ENCODE data around the gene LINS1.
A peak's percentile ranks its signal among the peaks of the same experiment; 100 is the strongest.
"Not testable (repeated sequence)": the region's sequence is repeated elsewhere in the genome, so short reads cannot be mapped to it uniquely, and the experiment has no call there.

Gene LINS1

GRCh38 chr15:100598655-100599054 is 3.3 kb downstream of the LINS1 start:
- no peak for DNase-seq

- DNase-seq, result no peak
Measured at GRCh38 chr15:100597862-100598261, 4.1 kb downstream of the LINS1 start.

GRCh38 chr15:100596792-100597191 is 5.2 kb downstream of the LINS1 start:
- peak; percentile 95 for DNase-seq

- DNase-seq, result no peak
Measured at GRCh38 chr15:100595964-100596363, 6.0 kb downstream of the LINS1 start.

GRCh38 chr15:100593431-100593830 is 8.6 kb downstream of the LINS1 start:
- no peak for DNase-seq

GRCh38 chr15:100592898-100593297 is 9.1 kb downstream of the LINS1 start:
- no peak for DNase-seq

- no peak for DNase-seq
Measured at GRCh38 chr15:100591835-100592234, 10.1 kb downstream of the LINS1 start.

GRCh38 chr15:100591163-100591562 is 10.8 kb downstream of the LINS1 start:
- not testable (repeated sequence) for DNase-seq

- no peak for DNase-seq
Measured at GRCh38 chr15:100588638-100589242, 13.2 kb downstream of the LINS1 start.

- DNase-seq, result no peak
Measured at GRCh38 chr15:100580414-100580813, 21.6 kb downstream of the LINS1 start.

- DNase-seq, result no peak
Measured at GRCh38 chr15:100573526-100573925, 28.5 kb downstream of the LINS1 start.

GRCh38 chr15:100572362-100572983 is 29.5 kb downstream of the LINS1 start:
- DNase-seq, result no peak

- DNase-seq, result no peak
Measured at GRCh38 chr15:100571592-100572167, 30.3 kb downstream of the LINS1 start.

GRCh38 chr15:100570735-100571313 is 31.2 kb downstream of the LINS1 start:
- no peak for DNase-seq

GRCh38 chr15:100570275-100570674 is 31.7 kb downstream of the LINS1 start:
- DNase-seq, result no peak

- no peak for DNase-seq
Measured at GRCh38 chr15:100569391-100569790, 32.6 kb downstream of the LINS1 start.

- no peak for DNase-seq
Measured at GRCh38 chr15:100566850-100567628, 34.9 kb downstream of the LINS1 start.

GRCh38 chr15:100565591-100565990 is 36.4 kb downstream of the LINS1 start:
- DNase-seq, result no peak

- no peak for DNase-seq
Measured at GRCh38 chr15:100560323-100560722, 41.7 kb downstream of the LINS1 start.

- DNase-seq, result no peak
Measured at GRCh38 chr15:100559330-100559729, 42.7 kb downstream of the LINS1 start.

- no peak for DNase-seq
Measured at GRCh38 chr15:100558771-100559254, 43.2 kb downstream of the LINS1 start.

GRCh38 chr15:100553468-100553867 is 48.5 kb downstream of the LINS1 start:
- no peak for DNase-seq

- no peak for DNase-seq
Measured at GRCh38 chr15:100547961-100548360, 54.0 kb downstream of the LINS1 start.

Data from stimulated activated CD4-positive, alpha-beta T cell treated with anti-CD3 and anti-CD28 coated beads, Interleukin-1b, Interleukin-23, amount 100 ng/mL, for 48 hours (primary cell).